A204.1 (cell line): Measurements from ENCODE around the gene TAGLN.
A peak's percentile ranks its signal among the peaks of the same experiment; 100 is the strongest.

Experiments
- FAIRE-seq: peaks from 2 replicates; lab custom pipeline; 2012; peaks lifted over from hg19 to GRCh38; lab: Jason Lieb, UNC

Gene TAGLN

GRCh38 chr11:117214404-117215110 is 15.4 kb downstream of the TAGLN start:
- no peak for FAIRE-seq

- no peak for FAIRE-seq
Measured at GRCh38 chr11:117217141-117218084, 18.2 kb downstream of the TAGLN start.

GRCh38 chr11:117218133-117218915 is 19.2 kb downstream of the TAGLN start:
- no peak for FAIRE-seq

- no peak for FAIRE-seq
Measured at GRCh38 chr11:117219001-117219400, 19.8 kb downstream of the TAGLN start.

- FAIRE-seq: no peak
Measured at GRCh38 chr11:117219455-117219854, 20.3 kb downstream of the TAGLN start.

GRCh38 chr11:117219995-117220394 is 20.8 kb downstream of the TAGLN start:
- no peak for FAIRE-seq

GRCh38 chr11:117220568-117220967 is 21.4 kb downstream of the TAGLN start:
- FAIRE-seq: no peak

- FAIRE-seq: no peak
Measured at GRCh38 chr11:117220999-117221774, 22.0 kb downstream of the TAGLN start.

- no peak for FAIRE-seq
Measured at GRCh38 chr11:117221775-117222517, 22.8 kb downstream of the TAGLN start.

GRCh38 chr11:117222991-117223740 is 24.0 kb downstream of the TAGLN start:
- FAIRE-seq: no peak

GRCh38 chr11:117223741-117224689 is 24.8 kb downstream of the TAGLN start:
- FAIRE-seq: no peak

GRCh38 chr11:117225553-117226170 is 26.5 kb downstream of the TAGLN start:
- FAIRE-seq: no peak

GRCh38 chr11:117226388-117227385 is 27.5 kb downstream of the TAGLN start:
- FAIRE-seq: peak; percentile 83

- no peak for FAIRE-seq
Measured at GRCh38 chr11:117228091-117228490, 28.9 kb downstream of the TAGLN start.

- FAIRE-seq: no peak
Measured at GRCh38 chr11:117229411-117229810, 30.2 kb downstream of the TAGLN start.

GRCh38 chr11:117229931-117230285 is 30.7 kb downstream of the TAGLN start:
- no peak for FAIRE-seq

GRCh38 chr11:117230286-117230961 is 31.3 kb downstream of the TAGLN start:
- no peak for FAIRE-seq
